ENCODE results near the gene RNFT1. TPM values are rescaled to one million over a fixed set of nuclear protein-coding genes. Genes with fewer than 3 reads are reported as not detected.
"Not testable (repeated sequence)": the region's sequence is repeated elsewhere in the genome, so short reads cannot be mapped to it uniquely, and the experiment has no call there.

RNFT1 gene, protein sequence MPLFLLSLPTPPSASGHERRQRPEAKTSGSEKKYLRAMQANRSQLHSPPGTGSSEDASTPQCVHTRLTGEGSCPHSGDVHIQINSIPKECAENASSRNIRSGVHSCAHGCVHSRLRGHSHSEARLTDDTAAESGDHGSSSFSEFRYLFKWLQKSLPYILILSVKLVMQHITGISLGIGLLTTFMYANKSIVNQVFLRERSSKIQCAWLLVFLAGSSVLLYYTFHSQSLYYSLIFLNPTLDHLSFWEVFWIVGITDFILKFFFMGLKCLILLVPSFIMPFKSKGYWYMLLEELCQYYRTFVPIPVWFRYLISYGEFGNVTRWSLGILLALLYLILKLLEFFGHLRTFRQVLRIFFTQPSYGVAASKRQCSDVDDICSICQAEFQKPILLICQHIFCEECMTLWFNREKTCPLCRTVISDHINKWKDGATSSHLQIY
- 10 to 100 TPM; 35.0 to 41.3 TPM for total RNA-seq

DNA sequence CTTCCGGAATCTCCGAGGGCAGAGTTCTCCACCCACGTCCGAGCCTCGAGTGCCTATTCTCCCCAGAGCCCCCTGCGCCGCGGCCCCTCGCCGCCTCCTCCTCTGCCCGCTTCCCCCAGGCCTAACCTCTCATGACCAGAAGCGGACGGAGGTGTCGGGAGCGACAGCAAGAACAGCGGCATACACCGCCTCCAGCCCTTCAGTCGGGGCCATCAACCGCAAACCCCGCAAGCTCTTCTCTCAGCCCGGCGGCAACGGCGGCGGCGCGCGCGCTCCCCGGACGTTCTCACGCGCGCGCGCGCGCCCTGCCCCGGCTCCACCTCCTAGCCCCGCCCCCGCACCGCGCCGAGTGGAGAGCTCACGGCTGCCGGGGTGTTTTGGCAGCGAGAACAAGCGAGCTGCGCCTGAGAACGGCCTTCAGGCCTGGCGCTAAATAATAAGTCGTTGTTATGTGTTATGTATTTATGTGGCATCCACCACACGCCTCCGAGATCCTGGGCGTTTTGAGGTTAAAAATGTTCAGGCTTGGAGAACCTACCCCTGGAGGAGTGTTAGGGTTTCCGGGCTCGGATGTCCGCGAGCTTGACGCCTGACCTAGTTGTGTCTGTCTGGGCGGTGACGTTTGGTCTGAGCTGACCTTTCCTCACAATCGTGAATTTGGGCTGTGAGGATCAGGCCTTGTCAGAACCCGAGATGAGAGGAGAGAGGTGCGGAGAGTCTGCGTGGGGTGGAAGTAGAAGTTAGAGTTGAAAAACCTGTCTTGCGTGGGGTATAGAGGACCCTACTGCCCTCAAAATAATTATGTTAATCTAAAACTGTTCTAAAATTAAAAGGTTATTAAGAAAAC is at the start of gene RNFT1:
RNFT1 (minus strand) TSS at position 259 of the 847 bp plus-strand sequence; CDS start at position 182, 77 bp downstream.
- Mint-ChIP-seq H3K36me3 (peaks cover 18 to 23% of the 10 kb centered on the region in 2 donors), H3K27ac (peak within 1 kb of the TSS; percentile 93 to 100), H3K9me3 (no peaks in the 10 kb centered on the region)
- DNase-seq (ENCODE audit: low spot score in 2 of 2) = peak; percentile 88 to 98
- peak; percentile 78 to 88 for ATAC-seq

DNA sequence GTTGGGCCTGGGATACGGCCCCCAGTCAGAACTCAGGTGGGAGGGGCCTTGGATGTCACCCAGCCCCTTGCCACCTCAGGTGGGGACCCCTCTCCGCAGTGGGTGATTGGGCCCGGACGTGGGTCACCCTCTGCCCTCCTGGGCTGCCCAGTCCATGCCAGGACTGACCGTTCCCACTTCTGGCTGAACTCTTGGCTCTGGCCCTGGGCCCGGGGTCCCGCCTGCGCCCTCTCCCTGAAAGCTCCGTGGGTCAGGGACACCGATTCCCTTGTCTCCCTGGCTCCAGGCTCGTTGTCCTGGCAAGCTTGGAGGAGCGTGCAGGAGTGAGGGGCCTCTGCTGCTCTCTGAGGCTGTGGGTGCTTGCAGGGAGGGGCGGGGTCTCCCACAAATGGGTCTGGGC is 44.8 kb upstream of the RNFT1 start:
- not testable (repeated sequence) for H3K9me3 Mint-ChIP-seq; ATAC-seq; H3K36me3 Mint-ChIP-seq; H3K27ac Mint-ChIP-seq; DNase-seq (ENCODE audit: low spot score in 2 of 2)

DNA sequence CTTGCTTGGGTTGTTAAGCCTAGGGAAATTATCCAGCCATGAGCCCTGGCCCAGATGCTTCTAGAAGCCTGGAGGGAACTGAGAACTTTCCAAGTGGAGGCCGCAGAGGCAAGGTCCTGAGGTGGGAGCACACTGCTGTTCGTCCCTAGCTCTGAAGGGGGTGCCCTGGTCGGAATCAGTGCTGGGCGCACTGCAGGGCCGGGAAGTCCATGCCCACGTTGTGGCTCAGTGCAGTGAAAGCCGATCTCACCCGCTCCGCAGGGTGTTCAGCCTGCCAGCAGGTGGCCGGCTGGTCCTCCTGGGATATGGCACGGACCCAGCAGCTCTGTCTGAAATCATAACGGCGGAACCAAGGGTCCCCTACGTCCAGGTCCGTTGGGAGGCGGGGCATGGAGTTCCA is 43.8 kb upstream of the RNFT1 start:
- not testable (repeated sequence) for H3K36me3 Mint-ChIP-seq; DNase-seq (ENCODE audit: low spot score in 2 of 2); H3K9me3 Mint-ChIP-seq; ATAC-seq; H3K27ac Mint-ChIP-seq

DNA sequence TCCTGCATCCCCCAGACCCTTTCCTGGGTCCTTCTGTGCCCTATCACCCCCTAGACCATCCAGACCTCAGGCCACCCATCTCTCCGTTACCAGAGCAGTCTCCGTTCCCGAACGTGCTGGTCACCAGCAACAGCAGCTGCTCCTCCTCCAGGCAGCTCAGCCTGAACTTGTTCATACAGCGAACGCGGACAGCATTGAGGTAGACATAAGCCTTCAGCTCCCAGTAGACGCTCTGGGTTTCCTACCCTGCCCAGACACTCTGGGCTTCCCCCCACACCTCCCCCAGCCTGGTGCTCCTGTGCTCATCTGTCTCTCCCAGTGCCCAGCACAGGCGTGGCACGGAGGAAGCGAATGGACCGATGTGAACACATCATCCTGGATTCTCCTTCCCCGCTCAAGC is 41.6 kb upstream of the RNFT1 start:
- DNase-seq (ENCODE audit: low spot score in 2 of 2) (no peak), ATAC-seq (no peak)
- no peaks in the 10 kb centered on the region for H3K9me3 Mint-ChIP-seq
- no peak overlapping the region for H3K27ac Mint-ChIP-seq
- no peaks in the 10 kb centered on the region for H3K36me3 Mint-ChIP-seq

DNA sequence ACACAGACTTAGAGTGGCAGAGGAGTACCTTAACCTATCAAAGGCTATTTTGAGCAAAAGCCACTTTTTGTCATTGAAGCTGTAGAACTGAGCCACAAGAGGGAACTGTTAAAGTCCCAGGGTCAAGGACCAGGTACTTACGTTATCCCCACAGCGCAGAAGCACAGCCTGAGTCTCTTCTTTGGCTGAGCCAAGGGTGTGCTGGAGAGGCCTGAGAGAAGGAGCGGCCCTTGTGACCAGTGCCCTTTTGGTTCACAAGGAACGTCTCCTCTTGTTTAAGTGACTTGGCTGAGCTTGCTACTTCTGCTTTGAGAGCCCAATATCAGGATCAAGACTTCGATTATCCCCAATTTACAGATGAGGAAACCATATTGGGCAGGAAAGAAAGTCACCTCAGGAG is 40.0 kb upstream of the RNFT1 start:
- DNase-seq (ENCODE audit: low spot score in 2 of 2); H3K9me3 Mint-ChIP-seq; H3K36me3 Mint-ChIP-seq; ATAC-seq: not testable (repeated sequence)
- H3K27ac Mint-ChIP-seq = peak overlapping the region in 1 of 2 donors; percentile 32

DNA sequence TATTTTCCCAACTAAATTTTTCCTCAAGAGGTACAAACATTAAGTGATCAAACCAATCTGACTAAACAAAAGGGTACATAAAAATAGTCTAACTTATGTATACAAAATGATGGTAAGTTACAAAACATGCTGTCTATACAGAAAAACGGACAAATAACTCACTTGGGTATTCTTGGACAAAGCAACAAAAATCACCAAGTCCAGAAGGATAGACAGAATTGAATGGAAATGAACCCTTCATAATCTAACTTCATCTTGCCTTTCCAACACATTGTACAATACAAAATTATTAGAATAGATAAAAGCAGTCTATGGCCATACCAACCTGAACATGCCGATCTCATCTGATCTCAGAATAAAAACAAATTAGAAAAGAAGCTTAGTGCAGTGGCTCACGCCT is 37.9 kb upstream of the RNFT1 start:
- not testable (repeated sequence) for DNase-seq (ENCODE audit: low spot score in 2 of 2); H3K27ac Mint-ChIP-seq; ATAC-seq; H3K36me3 Mint-ChIP-seq; H3K9me3 Mint-ChIP-seq

DNA sequence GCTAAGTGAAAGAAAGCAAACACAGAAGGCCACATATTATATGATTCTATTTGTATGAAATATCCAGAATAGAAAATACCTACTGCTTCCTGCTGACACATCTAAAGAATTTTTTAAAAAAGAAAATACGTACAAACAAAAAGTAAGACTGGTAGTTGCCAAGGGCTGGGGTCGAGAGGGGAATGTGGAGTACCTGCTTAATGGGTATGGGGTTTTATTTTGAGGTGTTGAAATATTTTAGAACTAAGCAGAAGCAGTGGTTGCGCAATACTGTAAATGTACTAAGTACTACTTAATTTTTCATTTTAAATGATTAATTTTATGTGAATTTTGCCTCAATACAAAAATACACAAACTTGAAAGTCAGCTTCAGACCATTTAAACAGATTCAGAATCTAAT is 32.1 kb upstream of the RNFT1 start:
- not testable (repeated sequence) for DNase-seq (ENCODE audit: low spot score in 2 of 2); H3K27ac Mint-ChIP-seq; ATAC-seq; H3K9me3 Mint-ChIP-seq; H3K36me3 Mint-ChIP-seq

DNA sequence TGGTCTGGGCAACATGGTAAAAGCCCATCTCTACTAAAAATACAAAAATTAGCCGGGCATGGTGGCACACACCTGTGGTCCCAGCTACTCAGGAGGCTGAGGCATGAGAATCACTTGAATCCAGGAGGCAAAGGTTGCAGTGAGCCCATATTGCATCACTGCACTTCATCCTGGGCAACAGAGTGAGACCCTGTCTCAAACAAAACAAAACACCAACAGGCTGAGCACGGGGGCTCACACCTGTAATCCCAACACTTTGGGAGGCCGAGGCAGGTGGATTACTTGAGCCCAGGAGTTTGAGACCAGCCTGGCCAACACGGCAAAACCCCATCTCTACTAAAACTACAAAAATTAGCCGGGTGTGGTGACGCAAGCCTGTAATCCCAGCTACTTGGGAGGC is 10.6 kb upstream of the RNFT1 start:
- H3K36me3 Mint-ChIP-seq, ATAC-seq, H3K9me3 Mint-ChIP-seq: not testable (repeated sequence)

DNA sequence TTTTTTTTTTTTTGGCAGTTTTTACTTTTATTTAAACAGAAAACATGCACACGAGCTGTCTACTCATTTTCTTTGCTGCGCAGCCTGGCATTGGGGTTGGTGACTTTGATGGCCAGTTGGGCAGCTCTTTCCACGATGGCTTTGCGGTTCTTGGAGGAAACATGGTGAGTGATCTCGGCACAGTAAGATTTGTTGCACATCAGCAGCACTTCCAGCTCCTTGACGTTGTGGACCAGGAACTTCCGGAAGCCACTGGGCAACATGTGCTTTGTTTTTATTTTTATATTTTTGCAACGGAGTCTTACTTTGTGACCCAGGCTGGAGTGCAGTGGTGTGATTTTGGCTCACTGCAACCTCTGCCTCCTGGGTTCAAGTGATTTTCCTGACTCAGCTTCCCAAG is 8.9 kb upstream of the RNFT1 start:
- ATAC-seq; DNase-seq (ENCODE audit: low spot score in 2 of 2); H3K9me3 Mint-ChIP-seq; H3K36me3 Mint-ChIP-seq; H3K27ac Mint-ChIP-seq: not testable (repeated sequence)

More for the DNA sequence above, 10.6 kb upstream of the RNFT1 start:
- H3K27ac Mint-ChIP-seq; DNase-seq (ENCODE audit: low spot score in 2 of 2): not testable (repeated sequence)

DNA sequence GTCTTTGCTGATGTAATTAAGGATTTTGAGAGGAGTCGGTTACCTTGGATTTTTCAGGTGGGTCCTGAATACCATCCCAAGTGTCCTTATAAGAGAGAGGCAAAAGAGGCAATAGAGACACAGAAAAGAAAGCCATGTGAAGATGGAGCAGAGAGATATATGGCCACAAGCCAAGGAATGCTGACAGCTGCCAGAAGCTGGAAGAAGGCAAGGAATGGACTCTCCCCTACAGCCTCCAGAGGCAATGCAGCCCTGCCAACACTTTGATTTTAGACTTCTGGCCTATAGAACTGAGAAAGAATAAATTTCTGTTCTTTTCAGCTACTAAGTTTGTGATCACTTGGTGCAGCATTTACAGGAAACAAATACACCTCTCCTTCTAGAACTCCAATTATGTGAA is 8.2 kb upstream of the RNFT1 start:
- ATAC-seq = no peak
- H3K36me3 Mint-ChIP-seq = no peaks in the 10 kb centered on the region
- DNase-seq (ENCODE audit: low spot score in 2 of 2) = no peak
- no peaks in the 10 kb centered on the region for H3K9me3 Mint-ChIP-seq
- H3K27ac Mint-ChIP-seq = no peak overlapping the region

DNA sequence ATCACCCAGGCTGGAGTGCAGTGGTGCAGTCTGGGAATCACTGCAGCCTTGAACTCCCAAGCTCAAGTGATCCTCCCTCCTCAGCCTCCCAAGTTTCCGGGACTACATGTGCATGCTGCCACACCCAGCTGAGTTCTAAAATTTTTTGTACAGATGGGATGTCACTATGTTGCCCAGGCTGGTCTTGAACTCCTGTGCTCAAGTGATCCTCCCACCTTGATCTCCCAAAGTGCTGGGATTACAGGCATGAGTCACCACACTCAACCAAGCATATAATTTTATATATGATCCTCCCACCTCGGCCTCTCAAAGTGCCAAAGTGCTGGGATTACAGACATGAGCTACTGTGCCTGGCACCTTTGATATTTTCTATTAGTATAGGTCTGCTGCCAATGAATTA is 7.2 kb upstream of the RNFT1 start:
- not testable (repeated sequence) for DNase-seq (ENCODE audit: low spot score in 2 of 2); H3K27ac Mint-ChIP-seq; H3K36me3 Mint-ChIP-seq; H3K9me3 Mint-ChIP-seq; ATAC-seq

DNA sequence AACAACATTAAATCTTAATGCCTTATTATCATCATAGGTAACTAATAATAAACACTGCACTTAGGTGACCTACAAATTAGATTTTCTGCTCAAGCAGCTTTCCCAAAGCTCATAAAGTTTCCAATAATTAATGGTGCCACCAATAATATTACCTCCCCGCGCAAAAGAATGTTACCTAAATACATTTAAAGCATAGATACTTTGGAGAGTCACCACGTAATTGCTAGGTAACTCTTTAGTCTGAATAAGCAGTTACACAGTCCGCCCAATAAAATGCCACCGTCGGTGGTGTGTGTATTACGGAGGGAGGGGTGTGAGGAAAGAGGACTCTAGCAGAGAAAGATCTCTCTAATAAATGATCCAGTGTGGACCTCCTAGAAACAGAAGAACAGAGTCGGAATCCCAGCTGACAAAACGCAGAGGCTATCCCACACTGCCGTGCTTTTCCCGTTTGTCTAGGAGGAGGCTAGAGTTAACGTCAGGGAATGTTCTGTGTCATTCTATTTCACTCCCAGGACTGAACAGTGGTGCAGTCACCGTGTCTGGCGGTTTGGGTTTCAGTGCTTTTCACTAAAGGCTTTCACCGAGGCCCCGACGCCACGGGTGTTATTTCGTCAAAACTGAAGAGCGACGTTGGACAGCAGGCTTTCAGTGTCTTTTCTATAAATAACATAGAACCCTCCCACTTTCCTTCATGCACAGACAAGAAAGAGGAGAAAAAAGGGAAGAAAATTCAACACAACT is 630 bp downstream of the RNFT1 start:
- peak; percentile 71 to 78 for ATAC-seq

DNA sequence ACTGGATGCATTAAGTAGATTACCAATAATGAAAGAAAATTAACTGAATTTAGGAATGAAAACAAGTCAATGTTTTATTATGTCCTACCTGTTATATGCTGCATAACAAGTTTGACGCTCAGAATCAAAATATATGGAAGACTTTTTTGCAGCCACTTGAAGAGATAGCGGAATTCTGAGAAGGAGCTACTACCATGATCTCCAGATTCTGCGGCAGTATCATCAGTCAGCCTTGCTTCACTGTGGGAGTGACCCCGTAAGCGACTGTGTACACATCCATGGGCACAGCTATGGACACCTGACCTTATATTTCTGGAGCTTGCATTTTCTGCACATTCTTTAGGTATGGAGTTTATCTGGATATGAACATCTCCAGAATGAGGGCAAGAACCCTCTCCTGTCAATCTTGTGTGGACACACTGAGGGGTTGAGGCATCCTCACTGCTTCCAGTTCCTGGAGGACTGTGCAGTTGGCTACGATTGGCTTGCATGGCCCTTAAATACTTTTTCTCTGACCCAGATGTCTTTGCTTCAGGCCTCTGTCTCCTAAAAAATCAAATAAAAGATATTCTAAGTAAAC is 1.7 kb downstream of the RNFT1 start:
- H3K36me3 Mint-ChIP-seq = peaks cover 18 to 39% of the 10 kb centered on the region in 2 donors
- H3K27ac Mint-ChIP-seq = peak overlapping the region; percentile 24 to 93
- ATAC-seq = no peak
- no peaks in the 10 kb centered on the region for H3K9me3 Mint-ChIP-seq
- DNase-seq (ENCODE audit: low spot score in 2 of 2) = no peak

More for the DNA sequence above, 630 bp downstream of the RNFT1 start:
- peak in 1 of 2 donors; percentile 65 for DNase-seq (ENCODE audit: low spot score in 2 of 2)
- Mint-ChIP-seq H3K9me3 (no peaks in the 10 kb centered on the region), H3K36me3 (peaks cover 18 to 31% of the 10 kb centered on the region in 2 donors), H3K27ac (peak overlapping the region; percentile 93 to 100)

DNA sequence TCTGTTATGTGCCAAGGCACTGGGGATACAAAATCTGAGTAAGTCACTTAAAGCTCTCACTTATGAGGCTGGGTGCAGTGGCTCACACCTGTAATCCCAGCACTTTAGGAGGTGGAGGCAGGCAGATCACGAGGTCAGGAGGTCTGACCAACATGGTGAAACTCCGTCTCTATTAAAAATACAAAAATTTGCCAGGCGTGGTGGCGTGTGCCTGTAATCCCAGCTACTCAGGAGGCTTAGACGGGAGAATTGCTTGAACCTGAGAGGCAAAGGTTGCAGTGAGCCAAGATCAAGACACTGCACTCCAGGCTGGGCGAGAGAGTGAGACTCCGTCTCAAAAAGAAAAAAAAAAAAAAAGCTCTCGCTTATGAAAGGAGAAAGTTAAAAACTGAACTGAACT is 5.0 kb downstream of the RNFT1 start:
- not testable (repeated sequence) for DNase-seq (ENCODE audit: low spot score in 2 of 2); H3K27ac Mint-ChIP-seq; ATAC-seq; H3K9me3 Mint-ChIP-seq
- H3K36me3 Mint-ChIP-seq = peaks cover 13 to 47% of the 10 kb centered on the region in 2 donors

DNA sequence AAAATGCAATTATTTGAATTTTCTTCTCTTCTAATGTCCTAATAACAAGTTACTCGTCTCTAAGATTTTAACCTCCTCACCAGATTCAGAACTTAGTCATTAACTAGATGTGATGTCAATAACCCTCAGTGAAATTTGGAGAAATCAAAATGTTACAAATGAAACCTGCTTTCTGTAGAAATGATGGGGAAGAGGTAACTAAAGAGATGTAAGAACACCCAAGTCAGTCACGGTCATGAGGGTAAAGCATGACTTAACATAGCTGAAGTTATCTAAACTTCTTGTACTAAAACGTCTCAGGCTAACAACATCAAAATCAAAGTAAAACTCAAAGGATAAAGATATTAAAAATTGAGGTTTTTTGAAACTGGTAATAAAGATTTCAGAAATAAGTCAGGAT is 9.7 kb downstream of the RNFT1 start:
- ATAC-seq (no peak), DNase-seq (ENCODE audit: low spot score in 2 of 2) (no peak)
- Mint-ChIP-seq H3K36me3 (peaks cover 0 to 25% of the 10 kb centered on the region in 2 donors), H3K9me3 (no peaks in the 10 kb centered on the region), H3K27ac (no peak overlapping the region)

DNA sequence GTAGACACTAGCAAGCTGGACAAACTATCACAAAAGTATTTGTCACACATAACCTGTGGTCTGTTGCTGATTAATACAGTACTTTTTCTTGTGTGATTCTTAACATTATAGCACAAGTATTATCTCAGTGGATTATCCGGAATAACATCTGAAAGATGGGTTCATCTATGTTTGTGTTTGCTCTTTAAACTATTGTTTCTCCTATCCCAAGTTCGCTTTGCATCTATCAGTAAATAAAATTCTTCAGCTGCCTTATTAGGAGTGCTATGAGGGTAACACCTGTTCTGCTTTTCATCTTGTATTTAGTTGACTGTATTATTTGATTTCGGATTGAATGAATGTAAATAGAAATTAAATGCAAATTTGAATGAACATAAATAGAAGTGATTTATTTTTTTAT is 14.5 kb downstream of the RNFT1 start:
- no peak for DNase-seq (ENCODE audit: low spot score in 2 of 2)
- no peak overlapping the region for H3K27ac Mint-ChIP-seq
- peaks cover 20 to 30% of the 10 kb centered on the region in 2 donors for H3K36me3 Mint-ChIP-seq
- H3K9me3 Mint-ChIP-seq = no peaks in the 10 kb centered on the region
- ATAC-seq = no peak

Data from activated naive CD4-positive, alpha-beta T cell treated with anti-CD3 and anti-CD28 coated beads, Interleukin-2, amount 50 U/mL, for 72 hours (primary cell).